Stomach (tissue), 4 donors: ENCODE measurements around the gene ZDHHC16.

Experiments
- CTCF ChIP-seq, 7 experiments: fragments of 450-650 bp in 4 of 7; fragments of 200-600 bp in 3 of 7; sonication (generic) in 3 of 7; IDR thresholded peaks; one replicate each; pipeline ENCODE4 v1.5.1; 2016 to 2019; ENCODE audit warnings: antibody characterized with exemption in 7 of 7, control low read depth in 2 of 7, mild to moderate bottlenecking in 1 of 7
- EP300 ChIP-seq: sonication (generic); formaldehyde crosslinking; IDR thresholded peaks from one replicate; pipeline ENCODE4 v1.6.1; 2017; ENCODE audit warnings: antibody characterized with exemption
- POLR2A ChIP-seq, 4 donors: fragments of 450-650 bp; IDR thresholded peaks; one replicate each; pipeline ENCODE4 v1.6.1; 2016; ENCODE audit warnings: antibody characterized with exemption in 4 of 4, control low read depth in 2 of 4, mild to moderate bottlenecking in 1 of 4, moderate library complexity in 1 of 4
- POLR2AphosphoS5 ChIP-seq, 3 donors: sonication (generic); formaldehyde crosslinking; IDR thresholded peaks; one replicate each; pipeline ENCODE4 v1.6.1; 2016; ENCODE audit warnings: antibody characterized with exemption in 3 of 3

- TF ChIP-seq POLR2A (IDR thresholded peaks at IDR 0.05) (no peak), EP300 (no peak), CTCF (IDR thresholded peaks at IDR 0.05) (no peak), POLR2AphosphoS5 (IDR thresholded peaks at IDR 0.05) (no peak)
Observed at GRCh38 chr10:97475936-97476594, 30.1 kb downstream of the ZDHHC16 start.
